ELF-1 (cell line): Measurements from ENCODE around the gene MAN1A1.
A peak's percentile ranks its signal among the peaks of the same experiment; 100 is the strongest.

Experiments
- DNase-seq: peaks from one replicate; pipeline ENCODE4 v3.0.0-alpha.2; 2016; ENCODE audit warnings: low read depth, low spot score

MAN1A1 gene

GRCh38 chr6:119346936-119347335 is 2.6 kb downstream of the MAN1A1 start:
- DNase-seq, result no peak

- DNase-seq, result no peak
These were observed 3.1 kb downstream of the MAN1A1 start for GRCh38 chr6:119346450-119346849.

DNA sequence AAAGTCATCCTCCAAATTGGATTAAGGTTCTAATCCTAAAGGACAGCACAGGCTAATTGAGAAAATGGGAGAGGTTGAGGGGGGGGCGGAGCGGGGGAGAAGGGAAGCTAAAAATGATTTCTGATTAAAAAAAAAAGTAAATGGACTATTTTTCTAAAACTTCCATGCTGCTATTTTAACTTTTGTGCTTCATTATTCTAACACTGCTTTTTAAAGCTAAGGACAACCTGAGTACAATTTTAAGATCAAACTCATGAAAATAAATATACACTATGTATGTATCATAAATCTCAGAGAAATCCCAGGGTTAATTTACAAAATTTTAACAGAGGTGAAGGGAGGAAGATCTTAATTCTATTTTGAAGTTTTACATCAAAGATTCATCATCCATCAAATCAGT is 4.4 kb downstream of the MAN1A1 start:
- no peak for DNase-seq

- DNase-seq, result no peak
These were observed 5.3 kb downstream of the MAN1A1 start for GRCh38 chr6:119344306-119344705.

- no peak for DNase-seq
These were observed 5.9 kb downstream of the MAN1A1 start for GRCh38 chr6:119343573-119344146.

DNA sequence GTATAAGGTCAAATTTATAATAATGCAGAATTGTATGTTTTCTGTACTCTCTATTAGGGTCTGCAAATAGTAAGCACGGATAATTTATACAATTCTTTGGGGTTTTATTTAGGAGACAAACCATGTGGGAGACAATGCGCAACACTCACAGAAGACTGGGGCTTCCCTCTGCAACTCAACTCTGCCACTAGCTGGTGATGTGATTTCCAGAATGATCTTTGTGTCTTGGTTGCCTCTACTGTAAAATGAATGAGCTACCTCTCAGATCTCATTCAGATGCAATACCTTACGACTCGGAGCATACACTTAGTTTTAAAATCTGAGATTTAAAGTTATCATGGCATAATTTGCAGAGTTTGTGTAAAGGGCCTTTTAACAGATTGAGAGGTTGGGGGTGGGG is 6.4 kb downstream of the MAN1A1 start:
- DNase-seq, result no peak

DNA sequence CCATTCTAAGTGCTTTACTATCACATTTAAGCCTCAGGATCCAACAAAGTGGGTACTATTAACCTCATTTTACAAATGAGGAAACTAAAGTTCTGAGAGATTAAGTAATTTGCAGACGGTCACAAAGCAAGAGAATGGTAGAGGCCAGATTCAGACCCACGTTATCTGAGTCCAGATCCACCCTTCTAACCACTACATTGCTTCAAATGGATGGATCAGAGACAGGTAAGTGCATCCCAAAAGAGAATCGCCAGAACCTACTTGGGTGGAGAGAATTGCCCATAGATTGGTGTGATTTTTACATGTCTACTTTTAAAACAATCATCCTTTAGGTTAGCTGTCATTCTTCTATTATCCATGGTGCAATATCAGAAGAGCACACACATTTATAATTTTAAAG is 7.1 kb downstream of the MAN1A1 start:
- no peak for DNase-seq

DNA sequence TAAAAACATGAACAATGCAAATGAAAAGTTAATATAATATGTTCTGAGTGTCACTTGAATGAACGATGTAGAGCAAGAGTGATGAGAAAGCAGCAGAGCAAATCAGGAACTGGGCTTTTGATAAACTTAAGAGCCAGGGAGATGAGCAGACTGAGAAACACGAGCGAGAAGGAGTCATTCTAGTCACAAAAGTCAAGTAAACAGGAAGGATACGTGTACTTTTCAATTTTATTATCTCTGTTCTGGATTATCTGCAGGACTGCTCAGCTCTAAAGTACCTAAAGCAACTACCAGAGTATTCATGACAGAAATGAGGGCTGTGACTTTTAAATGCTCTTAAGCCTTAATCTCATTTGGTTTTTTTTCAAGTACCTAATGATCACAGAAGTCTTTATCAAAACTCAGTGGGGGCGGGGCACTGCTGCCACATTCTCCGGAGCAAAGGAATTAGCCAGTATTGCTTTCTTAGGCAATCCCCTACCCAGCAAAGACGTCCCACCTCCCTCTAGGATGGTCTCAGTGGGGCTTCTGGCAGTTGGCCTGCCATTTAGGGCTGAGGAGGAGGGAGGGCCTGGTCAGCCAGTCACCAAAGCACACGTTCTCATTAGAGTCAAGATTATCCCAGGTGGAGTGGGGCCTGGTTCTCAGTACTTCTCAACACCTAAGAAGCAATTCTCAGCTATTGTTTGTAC is 8.6 kb downstream of the MAN1A1 start:
- peak; percentile 75 for DNase-seq

DNA sequence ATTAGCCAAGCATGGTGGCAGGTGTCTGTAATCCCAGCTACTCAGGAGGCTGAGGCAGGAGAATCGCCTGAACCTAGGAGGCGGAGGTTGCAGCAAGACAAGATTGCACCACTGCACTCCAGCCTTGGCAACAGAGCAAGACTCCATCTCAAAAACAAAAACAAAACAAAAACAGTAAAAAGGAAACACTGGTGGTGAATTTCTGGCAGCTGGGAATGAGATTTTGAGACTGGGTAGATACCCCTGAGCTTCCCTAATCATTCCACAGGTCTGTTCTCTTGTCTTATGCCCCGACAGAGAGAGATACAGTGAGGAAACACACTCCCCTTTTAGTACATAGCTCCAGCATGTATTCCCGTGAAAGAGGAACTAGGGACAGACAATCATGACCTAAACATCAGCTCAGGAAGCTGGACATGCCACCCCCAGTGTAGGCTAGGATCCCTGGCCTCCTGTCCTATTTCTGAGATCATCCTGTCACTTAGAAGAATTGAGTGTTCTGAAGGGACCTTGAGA is 9.6 kb downstream of the MAN1A1 start:
- DNase-seq, result no peak

DNA sequence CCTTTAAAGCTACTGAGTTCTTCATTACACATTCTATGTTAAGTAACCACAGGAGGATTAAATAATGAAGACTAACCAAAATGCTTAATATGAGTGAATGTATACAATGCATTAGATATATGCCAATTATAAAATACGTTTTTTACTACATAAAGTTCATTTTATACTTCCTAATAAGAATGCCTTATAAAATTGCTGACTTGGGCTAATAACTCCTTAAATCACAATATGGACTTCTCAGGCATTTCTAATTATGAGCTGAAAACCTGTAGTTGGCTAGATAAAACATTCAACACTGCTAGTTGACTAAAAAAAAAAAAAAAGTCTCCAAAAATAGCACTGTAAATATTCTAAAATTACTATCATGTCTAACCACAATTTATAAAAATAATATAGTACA is 11.8 kb downstream of the MAN1A1 start:
- no peak for DNase-seq

DNA sequence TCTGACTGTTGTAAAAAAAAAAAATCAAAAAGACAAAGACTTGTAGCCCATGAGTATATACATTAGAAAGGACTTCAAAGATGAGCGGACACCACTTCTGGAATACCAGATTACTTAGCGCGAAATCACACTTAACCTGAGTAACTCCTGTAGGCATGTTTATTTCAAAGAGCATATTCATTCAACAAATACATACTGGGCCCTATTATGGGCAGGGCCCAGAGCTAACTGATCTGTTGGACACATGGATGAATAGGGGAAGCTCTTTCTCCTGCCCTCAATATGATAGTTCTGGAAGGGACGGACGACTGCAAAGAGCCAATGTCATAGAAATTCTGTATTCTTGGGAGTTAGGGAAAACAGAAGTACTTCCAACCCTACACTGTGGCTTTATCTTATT is 12.3 kb downstream of the MAN1A1 start:
- no peak for DNase-seq

GRCh38 chr6:119334535-119335264 is 14.9 kb downstream of the MAN1A1 start:
- no peak for DNase-seq

DNA sequence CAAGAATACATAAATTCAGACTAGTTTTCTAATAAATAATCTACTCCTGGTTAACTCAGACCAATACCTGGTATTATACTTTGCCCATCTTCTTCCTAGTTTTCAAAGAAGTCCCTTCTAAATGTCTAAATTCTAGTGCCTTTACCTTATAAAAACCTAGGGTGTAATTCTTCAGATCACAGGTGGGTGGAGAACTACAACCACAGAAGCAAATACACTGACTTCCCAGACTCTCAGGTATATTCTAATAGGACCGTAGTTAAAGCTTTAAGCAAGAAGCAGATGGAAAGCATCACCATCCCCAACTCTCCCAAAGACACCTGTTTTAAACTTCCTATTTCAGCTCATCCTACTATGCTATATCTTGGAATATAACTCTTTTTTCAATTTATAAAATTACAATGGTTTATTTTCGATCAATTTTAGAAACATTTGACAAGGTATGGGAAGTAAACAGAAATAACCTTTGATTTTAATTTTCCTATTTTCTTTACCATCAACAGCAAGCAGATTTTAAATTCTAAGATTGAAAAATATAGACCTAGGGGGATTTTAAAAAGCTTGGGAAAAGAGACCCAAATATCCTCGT is 15.8 kb downstream of the MAN1A1 start:
- no peak for DNase-seq

DNA sequence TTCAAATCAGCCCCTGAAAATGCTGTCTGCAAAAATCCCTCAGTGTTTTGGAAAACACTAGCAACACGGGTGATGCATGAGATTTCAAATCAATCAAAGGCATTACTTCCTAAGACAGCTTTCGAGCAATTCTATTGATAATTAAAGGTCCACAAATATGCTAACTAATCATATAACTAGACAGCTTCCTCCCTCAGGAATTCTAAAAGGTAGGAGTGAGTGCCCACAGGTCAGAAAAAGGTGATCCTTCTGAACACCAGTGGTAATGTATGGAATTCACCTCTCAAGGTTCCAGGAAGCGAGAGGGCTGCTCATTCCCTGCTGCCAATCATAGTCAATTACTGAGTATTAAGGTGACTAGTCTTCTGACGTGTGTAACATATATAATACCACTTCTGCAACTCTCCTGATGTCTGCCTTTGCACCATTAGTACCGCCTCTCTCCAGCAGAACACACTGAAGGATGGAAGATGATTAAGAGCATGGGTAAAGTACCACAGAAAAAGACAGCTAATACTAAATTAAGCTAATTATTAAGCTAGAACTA is 16.4 kb downstream of the MAN1A1 start:
- no peak for DNase-seq

GRCh38 chr6:119331663-119332286 is 17.8 kb downstream of the MAN1A1 start:
- DNase-seq, result peak; percentile 58

GRCh38 chr6:119330520-119331113 is 18.9 kb downstream of the MAN1A1 start:
- no peak for DNase-seq

DNA sequence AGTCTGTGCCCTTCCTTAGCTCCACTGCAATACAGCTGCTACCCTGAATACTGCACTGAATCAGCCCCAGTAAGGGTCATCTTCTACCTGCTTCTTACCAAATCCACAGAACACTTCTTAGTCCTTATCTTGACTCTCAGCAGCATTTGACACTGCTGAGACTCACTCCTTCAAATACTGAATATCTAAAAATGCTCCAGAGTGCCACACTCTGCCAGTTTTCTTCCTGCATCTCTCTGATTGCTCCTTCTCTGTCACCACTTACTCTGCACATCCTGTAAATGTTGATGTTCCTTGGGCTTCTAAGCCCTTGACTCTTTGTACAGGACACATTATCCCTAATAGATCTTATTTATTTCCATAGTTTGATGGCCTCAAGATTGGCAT is 19.8 kb downstream of the MAN1A1 start:
- DNase-seq, result no peak

DNA sequence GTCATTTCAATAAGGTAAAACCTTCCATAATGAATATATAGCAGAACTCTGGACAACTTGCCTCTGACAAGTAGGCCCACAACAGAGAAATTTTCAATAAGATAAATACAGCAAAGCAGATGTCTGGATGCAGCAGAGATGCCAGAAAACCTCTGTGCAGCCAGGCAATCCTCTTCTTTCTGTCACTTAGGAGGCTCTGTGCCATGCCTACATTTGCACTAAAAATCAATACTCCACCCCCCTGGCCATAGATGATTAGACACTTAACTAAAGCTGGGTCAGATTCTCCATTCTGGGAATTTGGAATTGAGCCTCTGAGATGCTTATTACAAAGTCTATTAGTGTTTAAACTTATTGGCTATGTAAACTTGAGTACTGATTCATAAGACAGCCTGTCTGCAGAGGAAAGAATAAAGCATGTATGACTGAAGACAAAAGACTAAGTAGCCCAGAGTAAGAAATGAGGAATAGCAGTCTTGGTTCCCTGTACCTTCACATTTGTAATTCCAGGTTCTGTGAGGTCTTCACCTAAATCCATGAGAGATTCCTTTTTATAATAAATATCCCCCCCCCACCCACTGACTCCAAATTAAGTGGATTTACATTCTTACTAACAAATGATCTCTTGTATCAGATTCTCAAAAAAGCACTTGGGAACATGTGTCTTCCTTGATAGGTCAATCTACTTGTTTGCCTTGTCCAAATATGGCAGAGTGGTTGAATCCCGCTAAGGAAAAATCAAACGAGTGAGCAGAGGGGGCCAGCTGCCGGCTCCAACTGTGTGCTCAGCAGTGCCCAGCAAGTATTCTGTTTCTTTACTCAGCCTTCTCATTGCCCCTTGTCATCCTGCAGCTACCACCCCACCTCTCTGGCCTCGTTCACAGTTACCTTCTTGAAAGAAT is 20.4 kb downstream of the MAN1A1 start:
- DNase-seq, result no peak

DNA sequence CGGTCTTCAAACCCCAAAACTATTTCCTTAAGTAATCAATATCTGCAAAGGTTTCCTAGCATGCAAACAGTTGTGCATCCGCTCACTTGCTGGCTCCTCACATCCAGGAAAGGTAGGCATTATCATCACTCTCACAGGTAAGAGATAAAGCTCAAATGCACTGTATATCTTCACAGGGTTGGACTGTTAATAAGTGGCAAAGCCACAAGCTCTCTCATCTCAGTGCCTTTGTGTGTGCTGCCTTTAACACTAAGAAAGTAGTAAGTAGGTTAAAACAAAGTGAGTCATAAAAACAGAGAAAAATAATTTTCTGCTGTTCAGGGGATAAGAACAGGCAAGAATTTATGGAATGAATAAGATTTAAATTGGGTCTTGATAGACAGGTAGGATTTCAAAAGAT is 21.3 kb downstream of the MAN1A1 start:
- DNase-seq, result no peak

DNA sequence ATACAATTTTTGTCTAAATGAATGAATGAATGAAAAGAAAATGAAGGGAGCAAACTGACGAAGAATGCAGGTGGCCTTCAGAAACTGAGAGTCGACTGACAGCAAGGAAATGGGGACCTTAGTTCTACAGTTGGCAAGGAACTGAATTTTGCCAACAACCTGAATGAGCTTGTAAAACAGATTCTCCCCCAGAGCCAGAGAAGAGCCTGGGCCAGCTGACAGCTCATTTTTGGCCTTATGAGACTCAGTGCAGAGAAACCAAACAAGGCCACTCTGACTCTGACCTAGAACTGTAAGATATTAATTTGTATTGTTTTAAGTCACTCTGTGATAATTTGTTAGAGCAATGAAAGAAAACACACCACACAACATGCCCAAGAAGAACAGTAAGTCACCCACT is 21.8 kb downstream of the MAN1A1 start:
- DNase-seq, result no peak
